ENCODE data around the gene ZC3H10. TPM values are rescaled to one million over a fixed set of nuclear protein-coding genes. Genes with fewer than 3 reads are reported as not detected.

The ZC3H10 gene
- total and polyA plus RNA-seq, 12 donors = 2.2 to 15.0 (median 7.6) TPM

- Histone ChIP-seq H3K27ac (no peak overlapping the region), H3K4me1 (replicated peaks in 1 of 2) (peaks cover 11 to 12% of the 10 kb centered on the region in 2 donors), H3K9me3 (replicated peaks in 1 of 3) (no peaks in the 10 kb centered on the region), H3K4me3 (no peak overlapping the region), H3K36me3 (replicated peaks in 1 of 2) (peaks cover 0 to 77% of the 10 kb centered on the region in 2 donors), H3K27me3 (no peaks in the 10 kb centered on the region)
- intact Hi-C loops (cut with DNase I) = no loop called here
- TF ChIP-seq POLR2A (IDR thresholded peaks at IDR 0.05) = no peak
- TF ChIP-seq, protein P1, sequence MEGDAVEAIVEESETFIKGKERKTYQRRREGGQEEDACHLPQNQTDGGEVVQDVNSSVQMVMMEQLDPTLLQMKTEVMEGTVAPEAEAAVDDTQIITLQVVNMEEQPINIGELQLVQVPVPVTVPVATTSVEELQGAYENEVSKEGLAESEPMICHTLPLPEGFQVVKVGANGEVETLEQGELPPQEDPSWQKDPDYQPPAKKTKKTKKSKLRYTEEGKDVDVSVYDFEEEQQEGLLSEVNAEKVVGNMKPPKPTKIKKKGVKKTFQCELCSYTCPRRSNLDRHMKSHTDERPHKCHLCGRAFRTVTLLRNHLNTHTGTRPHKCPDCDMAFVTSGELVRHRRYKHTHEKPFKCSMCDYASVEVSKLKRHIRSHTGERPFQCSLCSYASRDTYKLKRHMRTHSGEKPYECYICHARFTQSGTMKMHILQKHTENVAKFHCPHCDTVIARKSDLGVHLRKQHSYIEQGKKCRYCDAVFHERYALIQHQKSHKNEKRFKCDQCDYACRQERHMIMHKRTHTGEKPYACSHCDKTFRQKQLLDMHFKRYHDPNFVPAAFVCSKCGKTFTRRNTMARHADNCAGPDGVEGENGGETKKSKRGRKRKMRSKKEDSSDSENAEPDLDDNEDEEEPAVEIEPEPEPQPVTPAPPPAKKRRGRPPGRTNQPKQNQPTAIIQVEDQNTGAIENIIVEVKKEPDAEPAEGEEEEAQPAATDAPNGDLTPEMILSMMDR (IDR thresholded peaks at IDR 0.05) = no peak
- 87 to 92% (median 88%) methylated on average over 17 to 19 of the region's 19 CpGs for WGBS, 4 donors
- DNase-seq = no peak
These were observed 24.1 kb downstream of the ZC3H10 start for GRCh38 chr12:56141946-56142784.

GRCh38 chr12:56143217-56143616, 25.2 kb downstream of the ZC3H10 start:
- TF ChIP-seq POLR2A (IDR thresholded peaks at IDR 0.05) = no peak
- TF ChIP-seq, protein P1 (IDR thresholded peaks at IDR 0.05) = no peak
- Histone ChIP-seq H3K4me1 (replicated peaks in 1 of 2) (peaks cover 15% of the 10 kb centered on the region in 2 donors), H3K9me3 (replicated peaks in 1 of 3) (no peaks in the 10 kb centered on the region), H3K36me3 (replicated peaks in 1 of 2) (peaks cover 0 to 67% of the 10 kb centered on the region in 2 donors), H3K27me3 (no peaks in the 10 kb centered on the region), H3K4me3 (no peak overlapping the region), H3K27ac (peak overlapping the region in 1 of 5 donors; percentile 49)
- intact Hi-C loops (cut with DNase I) = no loop called here
- WGBS, 4 donors = 53 to 72% (median 61%) methylated on average over 4 of the region's 4 CpGs
- no peak for DNase-seq

DNA sequence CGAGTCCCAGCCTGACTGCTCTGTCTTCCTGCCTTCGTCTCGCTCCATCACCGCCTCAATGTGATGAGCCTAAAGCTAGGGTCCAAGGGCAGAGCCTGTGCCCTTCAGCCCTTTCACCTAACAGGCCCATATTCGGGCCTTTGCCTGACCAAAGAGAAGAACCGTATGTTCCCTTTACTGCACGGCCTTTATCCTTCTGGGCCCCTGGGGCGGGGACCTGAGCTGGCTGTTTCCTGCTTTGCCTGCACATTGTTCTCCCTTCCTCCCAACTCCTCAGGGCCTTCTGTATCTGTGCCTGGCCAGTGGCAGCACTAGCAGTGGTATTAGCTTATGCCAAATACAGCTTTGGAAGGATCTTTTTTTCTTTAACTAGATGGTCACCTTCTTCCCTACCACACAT, 25.8 kb downstream of the ZC3H10 start:
- Histone ChIP-seq H3K36me3 (replicated peaks in 1 of 2) (peaks cover 0 to 60% of the 10 kb centered on the region in 2 donors), H3K9me3 (replicated peaks in 1 of 3) (no peaks in the 10 kb centered on the region), H3K27me3 (no peaks in the 10 kb centered on the region), H3K4me3 (no peak overlapping the region), H3K27ac (peak overlapping the region in 2 of 5 donors; percentile 30 to 49), H3K4me1 (replicated peaks in 1 of 2) (peaks cover 15% of the 10 kb centered on the region in 2 donors)
- intact Hi-C loops (cut with DNase I) = no loop called here
- no peak for DNase-seq
- no peak for TF ChIP-seq POLR2A (IDR thresholded peaks at IDR 0.05)
- TF ChIP-seq, protein P1 (IDR thresholded peaks at IDR 0.05) = no peak
- 82 to 86% (median 82%) methylated on average over 8 of the region's 8 CpGs for WGBS, 4 donors

GRCh38 chr12:56145217-56145616, 27.2 kb downstream of the ZC3H10 start:
- Histone ChIP-seq H3K36me3 (replicated peaks in 1 of 2) (peaks cover 0 to 47% of the 10 kb centered on the region in 2 donors), H3K4me1 (replicated peaks in 1 of 2) (peaks cover 15% of the 10 kb centered on the region in 2 donors), H3K27ac (peak overlapping the region in 1 of 5 donors; percentile 10), H3K27me3 (no peaks in the 10 kb centered on the region), H3K4me3 (no peak overlapping the region), H3K9me3 (replicated peaks in 1 of 3) (no peaks in the 10 kb centered on the region)
- 83 to 90% (median 83%) methylated on average over 3 of the region's 3 CpGs for WGBS, 4 donors
- DNase-seq = no peak
- intact Hi-C loops (cut with DNase I) = no loop called here
- no peak for TF ChIP-seq POLR2A (IDR thresholded peaks at IDR 0.05)
- TF ChIP-seq, protein P1 (IDR thresholded peaks at IDR 0.05) = no peak

Measured in adrenal gland (tissue), 12 donors.